ENCODE data around the gene SEMA7A. TPM values are rescaled to one million over a fixed set of nuclear protein-coding genes. Genes with fewer than 3 reads are reported as not detected.
A peak's percentile ranks its signal among the peaks of the same experiment; 100 is the strongest.

The SEMA7A gene
- total and polyA plus RNA-seq, 9 of the 15 experiments (the other 6 are each of a cell fraction or from before 2014, with no cell fraction given): 0.04 to 8.2 (median 5.4) TPM; not detected in 1

DNA sequence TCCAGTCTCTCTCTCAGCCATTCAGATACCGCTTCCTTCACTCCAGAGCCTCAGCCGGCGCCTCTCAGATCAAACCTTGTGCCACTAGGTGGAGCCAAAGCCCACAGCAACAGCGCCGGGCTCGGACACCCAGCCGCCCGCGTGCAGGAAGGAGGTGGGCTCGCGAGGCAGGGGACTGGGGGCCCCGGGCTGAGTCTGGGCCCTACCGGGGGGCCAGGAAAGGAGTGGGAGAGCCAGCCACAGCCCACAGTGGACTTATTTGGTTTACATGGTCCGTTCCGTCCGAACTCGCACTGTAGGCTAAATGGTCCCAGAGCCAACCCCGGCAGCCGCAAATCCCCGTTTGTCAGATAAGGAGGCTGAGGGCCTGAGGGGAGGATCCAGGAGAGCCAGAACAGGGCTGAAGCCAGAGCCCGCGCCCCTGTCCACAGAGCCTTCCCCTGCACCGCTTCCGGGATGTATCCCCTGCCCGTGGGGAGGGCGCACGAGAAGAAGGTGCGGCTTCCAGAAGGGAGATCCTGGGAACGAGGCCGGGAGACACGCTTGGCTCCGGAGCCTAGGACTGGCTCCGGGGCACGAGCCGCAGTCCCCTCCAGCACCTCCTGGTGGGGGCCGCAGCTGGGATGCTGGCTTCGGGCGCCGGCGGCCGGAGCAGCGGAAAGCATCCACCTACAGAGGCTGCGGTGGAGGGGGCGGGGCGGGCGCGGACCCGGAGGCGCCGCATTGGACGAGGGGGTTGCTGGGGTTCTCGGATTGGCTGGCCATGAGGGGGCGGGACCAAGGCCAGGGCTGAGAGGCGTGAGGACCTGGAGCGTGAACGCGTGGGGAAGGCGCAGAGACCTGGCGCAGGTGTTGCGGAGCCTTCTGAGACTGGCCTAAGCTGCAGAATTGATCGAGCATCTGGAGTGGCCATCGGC is 59.8 kb downstream of the SEMA7A start (continued):
- TF ChIP-seq ZNF778 (CRISPR knock-in tag; IDR thresholded peaks at IDR 0.05) (no peak), CTCF (IDR thresholded peaks at IDR 0.05 in 2 of 3, conservative IDR thresholded peaks at IDR 0.05 in 1 of 3; ENCODE audit: insufficient read depth in 2 of 3, low read depth in 1 of 3, low read length in 3 of 3) (peak; percentile 91 to 95 (median 93)), ELF1 (tag; IDR thresholded peaks at IDR 0.05) (peak; percentile 75), HNRNPH1 (optimal IDR thresholded peaks at IDR 0.05; ENCODE audit: low read depth, low read length) (no peak), SAP30 (IDR thresholded peaks at IDR 0.05; ENCODE audit: borderline replicate concordance, insufficient read depth, low read depth, low read length, poor library complexity, severe bottlenecking) (peak; percentile 43), ZC3H11A (IDR thresholded peaks at IDR 0.05; ENCODE audit: low read depth, low read length) (no peak), ELF2 (CRISPR knock-in tag; IDR thresholded peaks at IDR 0.05) (peak; percentile 54; the same call in 1 of the 2 replicates), HDAC6 (IDR thresholded peaks at IDR 0.05; ENCODE audit: low read depth, low read length) (no peak), KLF16 (IDR thresholded peaks at IDR 0.05) (0 out of 2 replicates have a peak, but pooled peaks have one; percentile 14), RBM25 (IDR thresholded peaks at IDR 0.05; ENCODE audit: low read depth, low read length, severe bottlenecking) (peak; percentile 92), FOXP4 (CRISPR knock-in tag; IDR thresholded peaks at IDR 0.05; ENCODE audit: borderline replicate concordance) (0 out of 2 replicates have a peak, but pooled peaks have one; percentile 36), SRSF1 (IDR thresholded peaks at IDR 0.05; ENCODE audit: low read depth, low read length) (no peak), ZBTB17 (CRISPR knock-in tag; IDR thresholded peaks at IDR 0.05) (0 out of 2 replicates have a peak, but pooled peaks have one; percentile 29), NR2F6 (CRISPR knock-in tag; IDR thresholded peaks at IDR 0.05) (peak; percentile 55; the same call in 1 of the 2 replicates), SMAD3 (CRISPR knock-in tag; conservative IDR thresholded peaks at IDR 0.05) (no peak), ETV5 (CRISPR knock-in tag; IDR thresholded peaks at IDR 0.05; ENCODE audit: low read depth) (peak; percentile 35; the same call in 1 of the 2 replicates)
- TF ChIP-seq, protein P1, sequence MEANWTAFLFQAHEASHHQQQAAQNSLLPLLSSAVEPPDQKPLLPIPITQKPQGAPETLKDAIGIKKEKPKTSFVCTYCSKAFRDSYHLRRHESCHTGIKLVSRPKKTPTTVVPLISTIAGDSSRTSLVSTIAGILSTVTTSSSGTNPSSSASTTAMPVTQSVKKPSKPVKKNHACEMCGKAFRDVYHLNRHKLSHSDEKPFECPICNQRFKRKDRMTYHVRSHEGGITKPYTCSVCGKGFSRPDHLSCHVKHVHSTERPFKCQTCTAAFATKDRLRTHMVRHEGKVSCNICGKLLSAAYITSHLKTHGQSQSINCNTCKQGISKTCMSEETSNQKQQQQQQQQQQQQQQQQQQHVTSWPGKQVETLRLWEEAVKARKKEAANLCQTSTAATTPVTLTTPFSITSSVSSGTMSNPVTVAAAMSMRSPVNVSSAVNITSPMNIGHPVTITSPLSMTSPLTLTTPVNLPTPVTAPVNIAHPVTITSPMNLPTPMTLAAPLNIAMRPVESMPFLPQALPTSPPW (CRISPR knock-in tag; IDR thresholded peaks at IDR 0.05): 0 out of 2 replicates have a peak, but pooled peaks have one; percentile 18
- TF ChIP-seq, protein P2, sequence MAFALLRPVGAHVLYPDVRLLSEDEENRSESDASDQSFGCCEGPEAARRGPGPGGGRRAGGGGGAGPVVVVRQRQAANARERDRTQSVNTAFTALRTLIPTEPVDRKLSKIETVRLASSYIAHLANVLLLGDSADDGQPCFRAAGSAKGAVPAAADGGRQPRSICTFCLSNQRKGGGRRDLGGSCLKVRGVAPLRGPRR (CRISPR knock-in tag; IDR thresholded peaks at IDR 0.05): no peak
- TF ChIP-seq, protein P3, sequence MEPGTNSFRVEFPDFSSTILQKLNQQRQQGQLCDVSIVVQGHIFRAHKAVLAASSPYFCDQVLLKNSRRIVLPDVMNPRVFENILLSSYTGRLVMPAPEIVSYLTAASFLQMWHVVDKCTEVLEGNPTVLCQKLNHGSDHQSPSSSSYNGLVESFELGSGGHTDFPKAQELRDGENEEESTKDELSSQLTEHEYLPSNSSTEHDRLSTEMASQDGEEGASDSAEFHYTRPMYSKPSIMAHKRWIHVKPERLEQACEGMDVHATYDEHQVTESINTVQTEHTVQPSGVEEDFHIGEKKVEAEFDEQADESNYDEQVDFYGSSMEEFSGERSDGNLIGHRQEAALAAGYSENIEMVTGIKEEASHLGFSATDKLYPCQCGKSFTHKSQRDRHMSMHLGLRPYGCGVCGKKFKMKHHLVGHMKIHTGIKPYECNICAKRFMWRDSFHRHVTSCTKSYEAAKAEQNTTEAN (CRISPR knock-in tag; IDR thresholded peaks at IDR 0.05): peak; percentile 66; the same call in 1 of the 2 replicates

Data from K562 (cell line).